OCI-LY1 (cell line): ENCODE measurements around the gene PITPNM1.
A peak's percentile ranks its signal among the peaks of the same experiment; 100 is the strongest.
"Not testable (repeated sequence)": the region's sequence is repeated elsewhere in the genome, so short reads cannot be mapped to it uniquely, and the experiment has no call there.

Source experiments
- H2AFZ ChIP-seq: fragments of 200-600 bp; sonication (generic), shearing (Covaris generic); 2 replicates; pipeline ENCODE4 v1.6.0; 2014; ENCODE audit warnings: antibody characterized with exemption, mild to moderate bottlenecking, low read length
- H3F3A ChIP-seq: fragments of 200-600 bp; sonication (generic), shearing (Covaris generic); 2 replicates; pipeline ENCODE4 v1.6.0; 2014; ENCODE audit warnings: mild to moderate bottlenecking, antibody characterized with exemption, low read length, moderate library complexity; ENCODE audit not compliant: insufficient read depth
- H3K27ac ChIP-seq: fragments of 200-600 bp; sonication (generic); 2 replicates; pipeline ENCODE4 v1.5.1; 2014; ENCODE audit warnings: low read length, mixed run types, mild to moderate bottlenecking, low read depth; ENCODE audit not compliant: poor library complexity, severe bottlenecking
- H3K27me3 ChIP-seq: fragments of 200-600 bp; sonication (generic); 2 replicates; pipeline ENCODE4 v1.6.0; 2014; ENCODE audit warnings: antibody characterized with exemption, mild to moderate bottlenecking, low read length, moderate library complexity; ENCODE audit not compliant: insufficient read depth
- H3K36me3 ChIP-seq: fragments of 200-600 bp; sonication (generic); 2 replicates; pipeline ENCODE4 v1.6.1; 2014; ENCODE audit warnings: mild to moderate bottlenecking, antibody characterized with exemption, low read length, moderate library complexity, mixed read lengths; ENCODE audit not compliant: insufficient read depth
- H3K4me1 ChIP-seq: fragments of 200-600 bp; sonication (generic); 2 replicates; pipeline ENCODE4 v1.5.1; 2014; ENCODE audit warnings: mild to moderate bottlenecking, low read length, moderate library complexity; ENCODE audit not compliant: insufficient read depth, severe bottlenecking
- H3K4me2 ChIP-seq: fragments of 200-600 bp; sonication (generic), shearing (Covaris generic); 2 replicates; pipeline ENCODE4 v1.6.1; 2014; ENCODE audit warnings: low read length
- H3K4me3 ChIP-seq: fragments of 200-600 bp; sonication (generic); 2 replicates; pipeline ENCODE4 v1.5.1; 2014; ENCODE audit warnings: low read length, low read depth, mild to moderate bottlenecking, mixed read lengths; ENCODE audit not compliant: poor library complexity, severe bottlenecking
- H3K79me2 ChIP-seq: fragments of 200-600 bp; shearing (Covaris generic); 2 replicates; pipeline ENCODE4 v1.6.1; 2016; ENCODE audit warnings: mixed run types, low read length, mixed read lengths; ENCODE audit not compliant: insufficient read depth
- H3K9ac ChIP-seq: fragments of 200-600 bp; sonication (generic), shearing (Covaris generic); 2 replicates; pipeline ENCODE4 v1.6.1; 2014; ENCODE audit warnings: mild to moderate bottlenecking, low read length, mixed read lengths
- H3K9me2 ChIP-seq: fragments of 200-600 bp; sonication (generic), shearing (Covaris generic); 2 replicates; pipeline ENCODE4 v1.6.1; 2014; ENCODE audit warnings: low read depth, mild to moderate bottlenecking, low read length, mixed read lengths
- H3K9me3 ChIP-seq: fragments of 200-600 bp; shearing (Covaris generic); 2 replicates; pipeline ENCODE4 v1.6.1; 2014; ENCODE audit warnings: low read length, mixed read lengths
- H4K20me1 ChIP-seq: fragments of 200-600 bp; sonication (generic), shearing (Covaris generic); 2 replicates; pipeline ENCODE4 v1.6.0; 2016; ENCODE audit warnings: mild to moderate bottlenecking, low read length; ENCODE audit not compliant: insufficient read depth
- EZH2 ChIP-seq: fragments of 200-600 bp; sonication (generic), shearing (Covaris generic); IDR thresholded peaks from 2 replicates; pipeline ENCODE4 v1.8.0; 2017; ENCODE audit warnings: borderline replicate concordance, mixed run types, mild to moderate bottlenecking, antibody characterized with exemption, low read length, moderate library complexity, mixed read lengths
- TF ChIP-seq, protein P1 (sequence below): fragments of 200-600 bp; sonication (generic), shearing (Covaris generic); IDR thresholded peaks from 2 replicates; pipeline ENCODE4 v1.5.1; 2017; ENCODE audit warnings: mild to moderate bottlenecking, antibody characterized with exemption, low read length, moderate library complexity, mixed read lengths

Gene PITPNM1

GRCh38 chr11:67482275-67482826, 22.8 kb downstream of the PITPNM1 start:
- Histone ChIP-seq H3K4me3 (peak overlapping the region; percentile 56), H3K9ac (peak overlapping the region; percentile 88), H4K20me1 (no peaks in the 10 kb centered on the region), H3K9me3 (no peaks in the 10 kb centered on the region), H2AFZ (0 out of 2 replicates have a peak overlapping the region, but pooled peaks have one; percentile 8), H3F3A (0 out of 2 replicates have a peak, but pooled peaks cover 2% of the 10 kb centered on the region), H3K27me3 (no peaks in the 10 kb centered on the region), H3K79me2 (no peaks in the 10 kb centered on the region), H3K36me3 (no peaks in the 10 kb centered on the region; the same call in 1 of the 2 replicates), H3K4me1 (peaks cover 47% of the 10 kb centered on the region), H3K4me2 (peak overlapping the region; percentile 99), H3K9me2 (no peaks in the 10 kb centered on the region), H3K27ac (peak overlapping the region; percentile 91)
- TF ChIP-seq, protein P1, sequence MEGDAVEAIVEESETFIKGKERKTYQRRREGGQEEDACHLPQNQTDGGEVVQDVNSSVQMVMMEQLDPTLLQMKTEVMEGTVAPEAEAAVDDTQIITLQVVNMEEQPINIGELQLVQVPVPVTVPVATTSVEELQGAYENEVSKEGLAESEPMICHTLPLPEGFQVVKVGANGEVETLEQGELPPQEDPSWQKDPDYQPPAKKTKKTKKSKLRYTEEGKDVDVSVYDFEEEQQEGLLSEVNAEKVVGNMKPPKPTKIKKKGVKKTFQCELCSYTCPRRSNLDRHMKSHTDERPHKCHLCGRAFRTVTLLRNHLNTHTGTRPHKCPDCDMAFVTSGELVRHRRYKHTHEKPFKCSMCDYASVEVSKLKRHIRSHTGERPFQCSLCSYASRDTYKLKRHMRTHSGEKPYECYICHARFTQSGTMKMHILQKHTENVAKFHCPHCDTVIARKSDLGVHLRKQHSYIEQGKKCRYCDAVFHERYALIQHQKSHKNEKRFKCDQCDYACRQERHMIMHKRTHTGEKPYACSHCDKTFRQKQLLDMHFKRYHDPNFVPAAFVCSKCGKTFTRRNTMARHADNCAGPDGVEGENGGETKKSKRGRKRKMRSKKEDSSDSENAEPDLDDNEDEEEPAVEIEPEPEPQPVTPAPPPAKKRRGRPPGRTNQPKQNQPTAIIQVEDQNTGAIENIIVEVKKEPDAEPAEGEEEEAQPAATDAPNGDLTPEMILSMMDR: no peak
- no peak for TF ChIP-seq EZH2

GRCh38 chr11:67477344-67478050, 27.7 kb downstream of the PITPNM1 start:
- not testable (repeated sequence) for H3K79me2 ChIP-seq, H3K27ac ChIP-seq, H2AFZ ChIP-seq, H3K36me3 ChIP-seq, H4K20me1 ChIP-seq, H3K9me2 ChIP-seq, H3F3A ChIP-seq, H3K9ac ChIP-seq, H3K27me3 ChIP-seq, H3K4me1 ChIP-seq, H3K4me3 ChIP-seq, H3K9me3 ChIP-seq, H3K4me2 ChIP-seq

DNA sequence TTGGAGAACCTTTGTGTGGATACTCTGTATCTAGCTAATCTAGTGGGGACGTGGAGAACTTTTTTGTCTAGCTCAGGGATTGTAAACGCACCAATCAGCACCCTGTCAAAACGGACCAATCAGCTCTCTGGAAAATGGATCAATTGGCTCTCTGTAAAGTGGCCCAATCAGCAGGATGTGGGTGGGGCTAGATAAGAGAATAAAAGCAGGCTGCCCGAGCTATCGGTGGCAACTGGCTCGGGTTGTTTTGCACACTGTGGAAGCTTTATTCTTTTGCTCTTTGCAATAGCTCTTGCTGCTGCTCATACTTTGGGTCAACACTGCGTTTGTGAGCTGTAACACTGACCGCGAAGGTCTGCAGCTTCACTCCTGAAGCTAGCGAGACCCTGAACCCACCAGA, 28.5 kb downstream of the PITPNM1 start:
- H3F3A ChIP-seq, H2AFZ ChIP-seq, H3K9ac ChIP-seq, H3K9me3 ChIP-seq, H3K27me3 ChIP-seq, H3K79me2 ChIP-seq, H3K4me3 ChIP-seq, H3K36me3 ChIP-seq, H3K4me2 ChIP-seq, H4K20me1 ChIP-seq, H3K4me1 ChIP-seq, H3K9me2 ChIP-seq, H3K27ac ChIP-seq: not testable (repeated sequence)

DNA sequence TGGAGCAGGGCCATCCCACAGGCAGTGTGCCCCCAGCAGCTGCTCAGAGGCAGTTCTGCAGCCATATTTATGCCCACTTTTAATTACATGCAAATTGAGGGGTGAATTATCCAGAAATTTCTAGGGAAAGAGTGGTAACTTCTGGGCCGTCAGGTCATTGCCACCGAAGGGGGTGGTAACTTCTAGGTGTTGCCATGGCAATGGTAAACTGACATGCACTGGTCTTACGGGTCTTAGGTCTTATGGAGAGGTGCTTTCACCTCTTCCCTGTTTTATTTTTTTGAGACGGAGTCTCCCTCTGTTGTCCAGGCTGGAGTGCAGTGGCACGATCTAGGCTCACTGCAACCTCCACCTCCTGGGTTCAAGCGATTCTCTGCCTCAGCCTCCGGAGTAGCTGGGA, 32.3 kb downstream of the PITPNM1 start:
- no peak overlapping the region for H3K27ac ChIP-seq
- no peak overlapping the region for H3K4me3 ChIP-seq
- H3K9me3 ChIP-seq: peaks cover 4% of the 10 kb centered on the region; the same call in 1 of the 2 replicates
- TF ChIP-seq, protein P1: no peak
- no peak for TF ChIP-seq EZH2
- H4K20me1 ChIP-seq: no peaks in the 10 kb centered on the region
- H2AFZ ChIP-seq: no peak overlapping the region
- no peak overlapping the region for H3K4me2 ChIP-seq
- H3K36me3 ChIP-seq: no peaks in the 10 kb centered on the region
- peaks cover 10% of the 10 kb centered on the region for H3K4me1 ChIP-seq
- H3K9ac ChIP-seq: no peak overlapping the region
- H3K27me3 ChIP-seq: no peaks in the 10 kb centered on the region
- H3K9me2 ChIP-seq: no peaks in the 10 kb centered on the region
- no peaks in the 10 kb centered on the region for H3F3A ChIP-seq
- no peaks in the 10 kb centered on the region for H3K79me2 ChIP-seq
